ENCODE data around the gene YWHAQ.
"Not testable (repeated sequence)": the region's sequence is repeated elsewhere in the genome, so short reads cannot be mapped to it uniquely, and the experiment has no call there.

The YWHAQ gene

GRCh38 chr2:9630117-9630735 is 571 bp downstream of the YWHAQ start:
- DNase-seq, result peak; percentile 71

GRCh38 chr2:9629222-9630116 is 1.3 kb downstream of the YWHAQ start:
- DNase-seq, result peak; percentile 45

GRCh38 chr2:9627310-9627709 is 3.5 kb downstream of the YWHAQ start:
- DNase-seq, result peak; percentile 31

- DNase-seq, result no peak
Observed at GRCh38 chr2:9623151-9623550, 7.6 kb downstream of the YWHAQ start.

GRCh38 chr2:9621655-9622054 is 9.1 kb downstream of the YWHAQ start:
- DNase-seq, result not testable (repeated sequence)

GRCh38 chr2:9618410-9618809 is 12.4 kb downstream of the YWHAQ start:
- DNase-seq, result no peak

- DNase-seq, result peak; percentile 37
Observed at GRCh38 chr2:9617749-9618148, 13.0 kb downstream of the YWHAQ start.

GRCh38 chr2:9617296-9617695 is 13.5 kb downstream of the YWHAQ start:
- DNase-seq, result no peak

GRCh38 chr2:9614562-9614961 is 16.2 kb downstream of the YWHAQ start:
- no peak for DNase-seq

- peak; percentile 80 for DNase-seq
Observed at GRCh38 chr2:9613291-9613690, 17.5 kb downstream of the YWHAQ start.

- DNase-seq, result not testable (repeated sequence)
Observed at GRCh38 chr2:9611549-9611912, 19.3 kb downstream of the YWHAQ start.

- DNase-seq, result no peak
Observed at GRCh38 chr2:9610781-9611548, 19.8 kb downstream of the YWHAQ start.

GRCh38 chr2:9608491-9608890 is 22.3 kb downstream of the YWHAQ start:
- not testable (repeated sequence) for DNase-seq

- no peak for DNase-seq
Observed at GRCh38 chr2:9602412-9602811, 28.4 kb downstream of the YWHAQ start.

- no peak for DNase-seq
Observed at GRCh38 chr2:9601397-9601796, 29.4 kb downstream of the YWHAQ start.

- DNase-seq, result no peak
Observed at GRCh38 chr2:9599430-9599829, 31.4 kb downstream of the YWHAQ start.

GRCh38 chr2:9596621-9597311 is 34.0 kb downstream of the YWHAQ start:
- no peak for DNase-seq

- no peak for DNase-seq
Observed at GRCh38 chr2:9595746-9596145, 35.1 kb downstream of the YWHAQ start.

- DNase-seq, result peak; percentile 50
Observed at GRCh38 chr2:9595256-9595655, 35.5 kb downstream of the YWHAQ start.

- DNase-seq, result peak; percentile 74
Observed at GRCh38 chr2:9594366-9595054, 36.3 kb downstream of the YWHAQ start.

- DNase-seq, result no peak
Observed at GRCh38 chr2:9593925-9594324, 36.9 kb downstream of the YWHAQ start.

- DNase-seq, result no peak
Observed at GRCh38 chr2:9592699-9593098, 38.1 kb downstream of the YWHAQ start.

Data from EL (cell line).